Measurements from ENCODE around the gene GRIK2. TPM values are rescaled to one million over a fixed set of nuclear protein-coding genes. Genes with fewer than 3 reads are reported as not detected.

The GRIK2 gene
- total RNA-seq, 3 donors from 2014 or later: 1.1 to 3.7 TPM; not detected in 1

DNA sequence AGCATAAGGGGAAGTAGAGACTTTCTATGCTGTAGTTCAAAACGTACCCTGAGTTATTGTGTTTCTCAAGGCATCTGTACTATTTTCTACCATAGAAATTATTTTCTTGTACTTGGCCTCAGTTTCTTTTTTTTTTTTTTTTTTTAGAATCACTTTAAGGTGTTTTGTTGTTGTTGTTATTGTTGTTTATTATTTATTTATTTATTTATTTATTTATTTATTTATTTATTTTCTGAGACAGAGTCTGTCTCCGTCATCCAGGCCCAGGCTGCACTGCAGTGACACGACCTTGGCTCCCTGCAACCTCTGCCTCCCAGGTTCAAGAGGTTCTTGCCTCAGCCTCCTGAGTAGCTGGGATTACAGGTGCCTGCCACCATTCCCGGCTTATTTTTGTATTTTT is 179.1 kb downstream of the GRIK2 start:
- intact Hi-C loops (cut with DNase I; ENCODE audit: low total_unique reads): no loop called here
- Histone ChIP-seq H3K4me3 (no peak overlapping the region), H3K4me1 (no peaks in the 10 kb centered on the region), H3K27ac (no peak overlapping the region), H3K36me3 (peaks cover 7% of the 10 kb centered on the region), H3K9me3 (no peaks in the 10 kb centered on the region), H3K27me3 (no peaks in the 10 kb centered on the region)
- TF ChIP-seq, protein P1, sequence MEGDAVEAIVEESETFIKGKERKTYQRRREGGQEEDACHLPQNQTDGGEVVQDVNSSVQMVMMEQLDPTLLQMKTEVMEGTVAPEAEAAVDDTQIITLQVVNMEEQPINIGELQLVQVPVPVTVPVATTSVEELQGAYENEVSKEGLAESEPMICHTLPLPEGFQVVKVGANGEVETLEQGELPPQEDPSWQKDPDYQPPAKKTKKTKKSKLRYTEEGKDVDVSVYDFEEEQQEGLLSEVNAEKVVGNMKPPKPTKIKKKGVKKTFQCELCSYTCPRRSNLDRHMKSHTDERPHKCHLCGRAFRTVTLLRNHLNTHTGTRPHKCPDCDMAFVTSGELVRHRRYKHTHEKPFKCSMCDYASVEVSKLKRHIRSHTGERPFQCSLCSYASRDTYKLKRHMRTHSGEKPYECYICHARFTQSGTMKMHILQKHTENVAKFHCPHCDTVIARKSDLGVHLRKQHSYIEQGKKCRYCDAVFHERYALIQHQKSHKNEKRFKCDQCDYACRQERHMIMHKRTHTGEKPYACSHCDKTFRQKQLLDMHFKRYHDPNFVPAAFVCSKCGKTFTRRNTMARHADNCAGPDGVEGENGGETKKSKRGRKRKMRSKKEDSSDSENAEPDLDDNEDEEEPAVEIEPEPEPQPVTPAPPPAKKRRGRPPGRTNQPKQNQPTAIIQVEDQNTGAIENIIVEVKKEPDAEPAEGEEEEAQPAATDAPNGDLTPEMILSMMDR (IDR thresholded peaks at IDR 0.05): no peak
- TF ChIP-seq POLR2AphosphoS5 (IDR thresholded peaks at IDR 0.05) (no peak), POLR2A (IDR thresholded peaks at IDR 0.05) (no peak)
- DNase-seq (ENCODE audit: low spot score in 2 of 2): no peak

DNA sequence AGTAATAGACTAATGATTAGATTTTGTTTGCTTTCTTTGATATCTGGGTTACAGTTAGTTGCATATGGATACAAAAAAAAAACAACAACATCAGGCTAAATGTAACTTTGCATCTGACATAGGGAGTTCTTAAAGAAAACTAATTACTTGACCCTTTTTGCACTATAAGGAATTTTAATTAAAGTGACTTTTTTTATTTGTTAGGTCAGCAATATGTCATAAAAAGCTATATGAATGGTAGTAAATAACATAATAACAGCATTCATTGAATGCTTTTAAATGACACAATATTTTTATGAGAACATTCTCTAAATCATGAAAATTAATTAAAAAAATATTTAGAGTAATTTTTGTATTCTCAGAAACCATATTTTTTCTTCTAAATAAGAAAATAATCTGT is 183.6 kb downstream of the GRIK2 start:
- Histone ChIP-seq H3K36me3 (no peaks in the 10 kb centered on the region), H3K9me3 (no peaks in the 10 kb centered on the region), H3K27ac (no peak overlapping the region), H3K4me3 (no peak overlapping the region), H3K27me3 (no peaks in the 10 kb centered on the region), H3K4me1 (no peaks in the 10 kb centered on the region)
- intact Hi-C loops (cut with DNase I; ENCODE audit: low total_unique reads): no loop called here
- DNase-seq (ENCODE audit: low spot score in 2 of 2): no peak
- TF ChIP-seq POLR2AphosphoS5 (IDR thresholded peaks at IDR 0.05): no peak
- TF ChIP-seq, protein P1 (IDR thresholded peaks at IDR 0.05): no peak
- TF ChIP-seq POLR2A (IDR thresholded peaks at IDR 0.05): no peak

- no peaks in the 10 kb centered on the region for H3K27me3 ChIP-seq
- no peak overlapping the region for H3K27ac ChIP-seq
- no peak overlapping the region for H3K4me3 ChIP-seq
- no peaks in the 10 kb centered on the region for H3K9me3 ChIP-seq
- H3K4me1 ChIP-seq: no peaks in the 10 kb centered on the region
- TF ChIP-seq POLR2AphosphoS5 (IDR thresholded peaks at IDR 0.05): no peak
- no peak for TF ChIP-seq POLR2A (IDR thresholded peaks at IDR 0.05)
- TF ChIP-seq, protein P1 (IDR thresholded peaks at IDR 0.05): no peak
- no peak for DNase-seq (ENCODE audit: low spot score in 2 of 2)
- intact Hi-C loops (cut with DNase I; ENCODE audit: low total_unique reads): no loop called here
- no peaks in the 10 kb centered on the region for H3K36me3 ChIP-seq
Measured at GRCh38 chr6:101578306-101578705, 184.8 kb downstream of the GRIK2 start.

DNA sequence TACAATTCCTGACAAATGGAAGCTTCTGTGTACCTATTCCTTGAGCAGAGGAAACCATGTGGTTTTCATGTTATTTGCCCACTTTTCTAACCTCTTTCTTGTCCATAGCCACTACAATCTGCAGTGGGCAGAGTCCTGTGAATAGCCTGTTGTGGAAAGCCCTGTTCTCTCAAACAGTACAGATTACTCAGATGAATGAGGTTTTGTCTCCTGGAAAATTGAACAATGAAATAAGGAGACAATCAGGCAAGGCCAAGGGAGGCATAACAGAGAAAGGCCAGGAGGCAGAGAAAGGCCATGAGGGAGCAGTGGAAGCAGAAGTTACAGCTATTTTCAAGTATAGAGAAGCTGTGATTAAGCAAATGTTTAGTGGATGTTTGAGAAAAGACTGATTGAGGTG is 189.3 kb downstream of the GRIK2 start:
- Histone ChIP-seq H3K36me3 (no peaks in the 10 kb centered on the region), H3K9me3 (no peaks in the 10 kb centered on the region), H3K27me3 (no peaks in the 10 kb centered on the region), H3K27ac (no peak overlapping the region), H3K4me1 (no peaks in the 10 kb centered on the region), H3K4me3 (no peak overlapping the region)
- intact Hi-C loops (cut with DNase I; ENCODE audit: low total_unique reads): no loop called here
- no peak for TF ChIP-seq POLR2AphosphoS5 (IDR thresholded peaks at IDR 0.05)
- no peak for TF ChIP-seq POLR2A (IDR thresholded peaks at IDR 0.05)
- TF ChIP-seq, protein P1 (IDR thresholded peaks at IDR 0.05): no peak
- no peak for DNase-seq (ENCODE audit: low spot score in 2 of 2)

- Histone ChIP-seq H3K4me1 (no peaks in the 10 kb centered on the region), H3K4me3 (no peak overlapping the region), H3K36me3 (no peaks in the 10 kb centered on the region), H3K27ac (no peak overlapping the region), H3K9me3 (no peaks in the 10 kb centered on the region), H3K27me3 (no peaks in the 10 kb centered on the region)
- intact Hi-C loops (cut with DNase I; ENCODE audit: low total_unique reads): no loop called here
- TF ChIP-seq, protein P1 (IDR thresholded peaks at IDR 0.05): no peak
- TF ChIP-seq POLR2A (IDR thresholded peaks at IDR 0.05) (no peak), POLR2AphosphoS5 (IDR thresholded peaks at IDR 0.05) (no peak)
- no peak for DNase-seq (ENCODE audit: low spot score in 2 of 2)
Measured at GRCh38 chr6:101585501-101585900, 192.0 kb downstream of the GRIK2 start.
